Transverse colon (tissue), 4 donors: ENCODE measurements around the gene OGFOD1.

Source experiments
- EP300 ChIP-seq: sonication (generic); formaldehyde crosslinking; IDR thresholded peaks from one replicate; pipeline ENCODE4 v1.6.1; 2017; ENCODE audit warnings: antibody characterized with exemption, low read depth
- POLR2A ChIP-seq: fragments of 450-650 bp; IDR thresholded peaks from one replicate; pipeline ENCODE4 v1.6.1; 2016; ENCODE audit warnings: antibody characterized with exemption, mild to moderate bottlenecking, moderate library complexity
- POLR2AphosphoS5 ChIP-seq, 3 donors: sonication (generic); formaldehyde crosslinking; IDR thresholded peaks; one replicate each; pipeline ENCODE4 v1.6.1; 2016; ENCODE audit warnings: antibody characterized with exemption in 3 of 3
- TF ChIP-seq, protein P1 (sequence below), 5 experiments: fragments of 200-600 bp in 3 of 5; fragments of 450-650 bp in 2 of 5; sonication (generic) in 3 of 5; IDR thresholded peaks; 1 replicate in 2 of 5; 2 replicates in 3 of 5; pipeline ENCODE4 v1.5.1; 2016 to 2017; ENCODE audit warnings: antibody characterized with exemption in 5 of 5, inconsistent platforms in 3 of 5, mild to moderate bottlenecking in 2 of 5, moderate library complexity in 1 of 5

DNA sequence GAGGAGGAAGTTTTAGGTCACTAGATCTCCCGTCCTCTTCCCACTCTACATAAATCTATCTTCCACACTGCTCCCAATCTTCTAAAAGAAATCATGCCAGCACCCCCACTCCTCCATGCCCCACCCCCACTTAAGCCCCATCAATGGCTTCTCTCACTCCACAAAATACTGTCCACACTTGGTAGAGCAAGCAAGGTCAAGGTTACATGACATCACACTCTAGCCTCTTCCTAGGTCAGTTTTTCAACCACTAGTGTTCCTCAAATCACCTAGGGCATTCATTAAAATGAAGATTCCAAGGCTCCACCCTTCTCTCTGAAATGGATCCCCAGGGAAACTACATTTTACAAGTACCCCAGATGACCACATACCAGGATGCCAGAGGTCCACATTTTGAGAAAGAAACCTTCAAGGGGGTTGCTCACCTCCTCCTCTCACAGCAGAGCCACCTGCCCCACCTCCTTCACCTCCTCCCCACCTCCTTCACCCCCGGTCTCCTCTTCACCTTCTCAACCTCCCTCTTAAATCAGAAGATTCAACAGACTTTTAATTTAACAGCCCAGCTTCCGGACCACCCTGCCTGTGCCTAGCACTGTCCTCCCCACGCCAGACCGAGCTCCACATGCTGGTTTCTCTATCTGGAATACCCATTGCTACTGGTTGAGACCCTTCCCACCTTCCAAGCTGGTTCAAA, 29.2 kb upstream of the OGFOD1 start:
- TF ChIP-seq POLR2AphosphoS5 (IDR thresholded peaks at IDR 0.05) (no peak), POLR2A (no peak), EP300 (no peak)
- TF ChIP-seq, protein P1, sequence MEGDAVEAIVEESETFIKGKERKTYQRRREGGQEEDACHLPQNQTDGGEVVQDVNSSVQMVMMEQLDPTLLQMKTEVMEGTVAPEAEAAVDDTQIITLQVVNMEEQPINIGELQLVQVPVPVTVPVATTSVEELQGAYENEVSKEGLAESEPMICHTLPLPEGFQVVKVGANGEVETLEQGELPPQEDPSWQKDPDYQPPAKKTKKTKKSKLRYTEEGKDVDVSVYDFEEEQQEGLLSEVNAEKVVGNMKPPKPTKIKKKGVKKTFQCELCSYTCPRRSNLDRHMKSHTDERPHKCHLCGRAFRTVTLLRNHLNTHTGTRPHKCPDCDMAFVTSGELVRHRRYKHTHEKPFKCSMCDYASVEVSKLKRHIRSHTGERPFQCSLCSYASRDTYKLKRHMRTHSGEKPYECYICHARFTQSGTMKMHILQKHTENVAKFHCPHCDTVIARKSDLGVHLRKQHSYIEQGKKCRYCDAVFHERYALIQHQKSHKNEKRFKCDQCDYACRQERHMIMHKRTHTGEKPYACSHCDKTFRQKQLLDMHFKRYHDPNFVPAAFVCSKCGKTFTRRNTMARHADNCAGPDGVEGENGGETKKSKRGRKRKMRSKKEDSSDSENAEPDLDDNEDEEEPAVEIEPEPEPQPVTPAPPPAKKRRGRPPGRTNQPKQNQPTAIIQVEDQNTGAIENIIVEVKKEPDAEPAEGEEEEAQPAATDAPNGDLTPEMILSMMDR (IDR thresholded peaks at IDR 0.05), result no peak
